ENCODE data around the gene GLI2. TPM values are rescaled to one million over a fixed set of nuclear protein-coding genes. Genes with fewer than 3 reads are reported as not detected.
A peak's percentile ranks its signal among the peaks of the same experiment; 100 is the strongest.

GLI2 gene
- total RNA-seq, 6 donors from 2014 or later, result 0.61 to 8.8 (median 3.3) TPM

- Histone ChIP-seq H3K4me1 (peaks cover 9 to 17% (median 15%) of the 10 kb centered on the region in 4 donors), H3K27ac (peak overlapping the region; percentile 49 to 68 (median 56)), H3K9me3 (no peaks in the 10 kb centered on the region), H3K4me3 (no peak overlapping the region), H3K36me3 (no peaks in the 10 kb centered on the region), H3K27me3 (no peaks in the 10 kb centered on the region)
- ATAC-seq (ENCODE audit: low FRiP score in 2 of 2), result peak; percentile 1 to 5
- WGBS, 2 donors, result 45 to 75% methylated on average over 11 of the region's 11 CpGs
- peak in 1 of 2 donors; percentile 82 for DNase-seq
- TF ChIP-seq POLR2A (IDR thresholded peaks at IDR 0.05), result no peak
These were observed 29.5 kb downstream of the GLI2 start for GRCh38 chr2:120764991-120765677.

- TF ChIP-seq POLR2AphosphoS5 (IDR thresholded peaks at IDR 0.05) (peak; percentile 82 to 92), POLR2A (IDR thresholded peaks at IDR 0.05) (no peak), EP300 (IDR thresholded peaks at IDR 0.05) (peak in 3 of 4 donors; percentile 7 to 65 (median 47)), CTCF (IDR thresholded peaks at IDR 0.05) (no peak)
- H3K9me3 ChIP-seq, result no peaks in the 10 kb centered on the region
- H3K4me1 ChIP-seq, result peaks cover 9 to 17% (median 15%) of the 10 kb centered on the region in 4 donors
- H3K27me3 ChIP-seq, result no peaks in the 10 kb centered on the region
- no peaks in the 10 kb centered on the region for H3K36me3 ChIP-seq
- ATAC-seq (ENCODE audit: low FRiP score in 2 of 2) (peak; percentile 59 to 89), DNase-seq (peak; percentile 45 to 86)
- no peak overlapping the region for H3K4me3 ChIP-seq
- peak overlapping the region; percentile 49 to 68 (median 64) for H3K27ac ChIP-seq
- 43 to 63% methylated on average over 15 to 26 of the region's 27 CpGs for WGBS, 2 donors
These were observed 30.2 kb downstream of the GLI2 start for GRCh38 chr2:120765678-120766469.

GRCh38 chr2:120766470-120767351 lies 31.0 kb downstream of the GLI2 start:
- TF ChIP-seq POLR2AphosphoS5 (IDR thresholded peaks at IDR 0.05), result no peak
- no peak for TF ChIP-seq EP300 (IDR thresholded peaks at IDR 0.05)
- no peak for TF ChIP-seq POLR2A (IDR thresholded peaks at IDR 0.05)
- no peak for TF ChIP-seq CTCF (IDR thresholded peaks at IDR 0.05)
- Histone ChIP-seq H3K9me3 (no peaks in the 10 kb centered on the region), H3K4me1 (peaks cover 9 to 17% (median 15%) of the 10 kb centered on the region in 4 donors), H3K36me3 (no peaks in the 10 kb centered on the region), H3K27me3 (no peaks in the 10 kb centered on the region), H3K27ac (peak overlapping the region; percentile 24 to 65 (median 61)), H3K4me3 (no peak overlapping the region)
- 88 to 89% methylated on average over 10 to 14 of the region's 14 CpGs for WGBS, 2 donors
- DNase-seq, result no peak
- peak in 1 of 2 donors; percentile 2 for ATAC-seq (ENCODE audit: low FRiP score in 2 of 2)

- WGBS, 2 donors, result 93 to 97% methylated on average over 7 to 10 of the region's 10 CpGs
- H3K27ac ChIP-seq, result no peak overlapping the region
- no peak for ATAC-seq (ENCODE audit: low FRiP score in 2 of 2)
These were observed 31.9 kb downstream of the GLI2 start for GRCh38 chr2:120767486-120768005.

More at GRCh38 chr2:120767486-120768005, 31.9 kb downstream of the GLI2 start:
- DNase-seq, result no peak
- Histone ChIP-seq H3K4me1 (peaks cover 9 to 17% (median 15%) of the 10 kb centered on the region in 4 donors), H3K4me3 (no peak overlapping the region), H3K36me3 (no peaks in the 10 kb centered on the region), H3K9me3 (no peaks in the 10 kb centered on the region), H3K27me3 (no peaks in the 10 kb centered on the region)
- TF ChIP-seq EP300 (IDR thresholded peaks at IDR 0.05) (no peak), POLR2AphosphoS5 (IDR thresholded peaks at IDR 0.05) (no peak), CTCF (IDR thresholded peaks at IDR 0.05) (no peak), POLR2A (IDR thresholded peaks at IDR 0.05) (no peak)

All from upper lobe of left lung (tissue), 6 donors.